HG02763 (cell line): ENCODE measurements around the gene KIR3DL1.
"Not testable (repeated sequence)": the region's sequence is repeated elsewhere in the genome, so short reads cannot be mapped to it uniquely, and the experiment has no call there.

Source experiments
- ATAC-seq: cut with Tn5 transposase; IDR thresholded peaks from one replicate; pipeline ENCODE4 v1.9.1; 2021; ENCODE audit warnings: mild to moderate bottlenecking, moderate library complexity; ENCODE audit not compliant: unreplicated experiment

Gene KIR3DL1

DNA sequence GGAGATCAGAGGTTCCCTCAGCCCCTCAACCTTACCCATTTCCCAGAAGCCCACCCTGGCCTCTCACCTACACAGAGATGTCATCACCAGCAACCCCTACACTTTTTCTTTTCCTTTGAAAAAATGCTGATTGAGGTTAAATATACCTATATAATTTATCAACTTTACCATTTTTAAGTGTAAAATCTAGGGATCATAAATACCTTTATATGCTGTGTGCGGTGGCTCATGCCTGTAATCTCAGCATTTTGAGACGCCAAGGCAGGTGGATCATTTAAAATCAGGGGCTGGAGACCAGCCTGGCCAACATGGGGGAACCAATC is 9.8 kb upstream of the KIR3DL1 start:
- ATAC-seq, result no peak

DNA sequence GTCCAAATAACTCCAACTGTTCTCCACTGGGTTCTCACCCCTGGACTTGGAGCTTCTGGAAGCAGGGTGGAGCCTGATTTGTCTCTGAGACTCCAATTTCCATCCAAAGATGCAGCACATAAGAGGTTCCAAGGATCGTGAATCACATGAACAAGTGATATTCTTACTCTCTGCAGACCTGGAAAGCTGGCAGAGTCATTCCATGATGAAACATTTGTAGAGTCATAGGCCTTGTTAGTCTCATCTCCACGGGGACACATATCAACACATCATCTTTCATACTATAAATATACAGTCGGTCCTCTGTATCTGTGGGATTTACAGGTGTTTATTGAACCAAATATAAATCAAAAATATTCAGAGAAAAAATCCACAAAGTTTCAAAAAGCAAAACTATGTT is 1.7 kb upstream of the KIR3DL1 start:
- ATAC-seq, result not testable (repeated sequence)

DNA sequence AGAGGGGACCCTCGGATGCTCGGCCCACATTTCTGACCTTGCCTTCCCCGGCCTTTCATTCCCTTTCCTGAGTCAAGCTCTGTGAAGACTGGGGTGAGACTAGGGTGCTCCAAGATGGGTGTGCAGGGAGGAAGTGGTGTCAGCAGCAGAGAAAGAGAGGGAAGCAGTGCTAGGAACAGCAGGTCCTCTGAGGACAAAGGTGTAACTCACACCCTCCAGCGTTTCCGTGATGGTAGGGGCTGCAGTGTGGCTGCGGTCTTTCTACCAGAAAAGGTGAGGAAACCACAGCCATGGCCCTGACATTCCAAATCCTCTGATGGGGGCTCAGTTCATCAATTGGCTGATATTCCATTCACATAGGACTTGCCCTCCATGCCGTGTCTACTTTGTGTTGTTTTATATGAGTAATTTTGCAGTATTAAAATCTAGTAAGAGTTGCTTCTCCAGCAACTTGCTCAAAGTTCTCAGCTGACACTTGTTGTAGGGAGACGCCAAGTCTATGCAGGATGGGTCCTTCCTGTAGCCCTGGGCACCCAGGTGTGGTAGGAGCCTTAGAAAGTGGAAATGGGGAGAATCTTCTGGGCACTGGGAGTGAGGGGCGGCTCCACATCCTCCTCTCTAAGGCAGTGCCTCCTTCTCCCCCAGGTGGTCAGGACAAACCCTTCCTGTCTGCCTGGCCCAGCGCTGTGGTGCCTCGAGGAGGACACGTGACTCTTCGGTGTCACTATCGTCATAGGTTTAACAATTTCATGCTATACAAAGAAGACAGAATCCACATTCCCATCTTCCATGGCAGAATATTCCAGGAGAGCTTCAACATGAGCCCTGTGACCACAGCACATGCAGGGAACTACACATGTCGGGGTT is 1.6 kb downstream of the KIR3DL1 start:
- no peak for ATAC-seq

DNA sequence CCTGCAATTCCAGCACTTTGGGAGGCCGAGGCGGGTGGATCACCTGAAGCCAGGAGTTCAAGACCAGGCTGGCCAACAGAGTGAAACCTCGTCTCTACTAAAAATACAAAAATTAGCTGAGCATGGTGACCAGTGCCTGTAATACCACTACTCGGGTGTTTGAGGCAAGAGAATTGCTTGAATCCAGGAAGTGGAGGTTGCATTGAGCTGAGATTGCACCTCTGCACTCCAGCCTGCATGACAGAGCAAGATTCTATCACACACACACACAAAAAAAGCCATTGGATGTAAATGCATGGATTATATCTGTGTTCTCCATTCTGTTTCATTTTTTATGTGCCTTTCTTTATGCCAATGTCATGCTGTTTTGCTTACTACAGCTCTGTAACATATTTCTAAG is 8.1 kb downstream of the KIR3DL1 start:
- not testable (repeated sequence) for ATAC-seq

DNA sequence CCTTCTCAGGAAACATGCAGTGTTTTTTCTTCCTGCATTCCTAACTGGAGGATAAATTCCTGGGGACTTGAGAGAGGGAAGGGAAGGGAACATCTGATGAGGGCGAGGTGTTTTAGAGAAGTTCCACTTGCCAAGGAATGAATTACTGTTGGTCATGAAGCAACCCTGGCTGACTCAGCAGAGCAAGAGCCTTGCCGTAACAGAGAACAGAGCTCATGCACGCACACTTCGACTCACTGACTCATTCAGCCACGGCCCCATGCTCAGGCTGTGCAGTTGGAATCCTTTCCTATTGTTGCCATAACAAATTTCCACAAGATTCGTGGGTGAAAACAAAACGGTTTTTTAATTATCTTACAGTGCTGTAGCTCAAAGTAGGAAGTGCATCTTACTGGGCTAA is 9.1 kb downstream of the KIR3DL1 start:
- ATAC-seq, result not testable (repeated sequence)

DNA sequence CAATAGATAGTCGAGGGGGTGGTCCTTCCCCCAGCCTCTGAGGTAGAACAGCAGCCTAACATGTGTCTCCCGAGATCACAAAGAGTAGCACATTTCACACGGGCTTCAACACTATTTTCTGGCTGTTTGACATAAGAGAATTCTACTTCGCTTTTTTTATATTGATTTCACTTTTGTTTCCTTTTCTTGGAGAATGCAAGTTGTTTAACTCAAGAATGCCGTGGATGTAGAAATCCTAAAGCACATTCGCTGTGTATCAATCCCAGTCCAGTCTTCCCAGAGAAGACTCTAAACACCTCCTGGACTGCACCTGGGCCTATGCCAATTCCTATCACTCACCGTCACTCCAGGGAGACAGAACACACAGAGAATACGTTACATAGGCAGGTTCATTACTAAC is 11.8 kb downstream of the KIR3DL1 start:
- not testable (repeated sequence) for ATAC-seq

DNA sequence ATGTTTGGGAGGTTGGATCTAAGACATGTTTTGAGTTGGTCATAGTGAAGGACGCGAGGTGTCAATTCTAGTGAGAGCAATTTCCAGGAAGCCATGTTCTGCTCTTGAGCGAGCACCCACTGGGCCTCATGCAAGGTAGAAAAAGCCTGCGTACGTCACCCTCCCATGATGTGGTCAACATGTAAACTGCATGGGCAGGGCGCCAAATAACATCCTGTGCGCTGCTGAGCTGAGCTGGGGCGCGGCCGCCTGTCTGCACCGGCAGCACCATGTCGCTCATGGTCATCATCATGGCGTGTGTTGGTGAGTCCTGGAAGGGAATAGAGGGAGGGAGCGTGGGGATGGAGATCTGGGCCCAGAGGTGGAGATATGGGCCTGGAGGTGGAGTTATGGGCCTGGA is 16.2 kb downstream of the KIR3DL1 start, which contains the start of gene KIR2DS4:
Gene KIR2DS4, plus strand, starts transcription at position 181 of the 400 bp plus-strand sequence.
- not testable (repeated sequence) for ATAC-seq

DNA sequence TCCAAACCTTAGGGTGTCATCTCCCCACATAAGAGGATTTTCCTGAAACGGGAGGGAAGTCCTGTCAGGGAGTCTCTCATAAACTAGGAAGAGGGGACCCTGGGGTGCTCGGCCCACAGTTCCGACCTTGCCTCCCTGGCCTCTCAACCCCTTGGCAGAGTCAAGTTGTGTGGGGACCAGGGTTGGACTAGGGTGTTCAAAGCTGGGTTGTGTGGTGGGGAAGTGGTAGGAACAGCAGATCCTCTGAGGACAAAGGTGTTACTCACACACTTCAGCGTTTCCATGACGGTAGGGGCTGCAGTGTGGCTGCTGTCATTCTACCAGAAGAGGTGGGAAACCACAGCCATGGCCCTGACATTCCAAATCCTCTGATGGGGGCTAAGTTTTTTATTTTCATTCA is 18.9 kb downstream of the KIR3DL1 start:
- not testable (repeated sequence) for ATAC-seq

DNA sequence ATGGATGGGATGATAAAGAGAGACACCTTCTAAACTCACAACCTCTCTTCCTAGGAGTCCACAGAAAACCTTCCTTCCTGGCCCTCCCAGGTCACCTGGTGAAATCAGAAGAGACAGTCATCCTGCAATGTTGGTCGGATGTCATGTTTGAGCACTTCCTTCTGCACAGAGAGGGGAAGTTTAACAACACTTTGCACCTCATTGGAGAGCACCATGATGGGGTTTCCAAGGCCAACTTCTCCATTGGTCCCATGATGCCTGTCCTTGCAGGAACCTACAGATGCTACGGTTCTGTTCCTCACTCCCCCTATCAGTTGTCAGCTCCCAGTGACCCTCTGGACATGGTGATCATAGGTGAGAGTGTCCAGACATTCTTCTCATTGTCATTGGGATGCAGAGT is 21.3 kb downstream of the KIR3DL1 start:
- ATAC-seq, result not testable (repeated sequence)

DNA sequence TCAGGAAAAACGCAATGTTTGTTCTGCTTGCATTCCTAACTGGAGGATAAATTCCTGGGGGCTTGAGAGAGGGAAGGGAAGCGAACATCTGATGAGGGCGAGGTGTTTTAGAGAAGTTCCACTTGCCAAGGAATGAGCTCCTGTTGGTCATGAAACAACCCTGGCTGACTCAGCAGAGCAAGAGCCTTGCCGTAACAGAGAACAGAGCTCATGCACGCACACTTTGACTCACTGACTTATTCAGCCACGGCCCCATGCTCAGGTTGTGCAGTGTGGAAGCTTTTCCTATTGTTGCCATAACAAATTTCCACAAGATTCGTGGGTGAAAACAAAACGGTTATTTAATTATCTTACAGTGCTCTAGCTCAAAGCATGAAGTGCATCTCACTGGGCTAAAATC is 26.9 kb downstream of the KIR3DL1 start:
- ATAC-seq, result not testable (repeated sequence)

DNA sequence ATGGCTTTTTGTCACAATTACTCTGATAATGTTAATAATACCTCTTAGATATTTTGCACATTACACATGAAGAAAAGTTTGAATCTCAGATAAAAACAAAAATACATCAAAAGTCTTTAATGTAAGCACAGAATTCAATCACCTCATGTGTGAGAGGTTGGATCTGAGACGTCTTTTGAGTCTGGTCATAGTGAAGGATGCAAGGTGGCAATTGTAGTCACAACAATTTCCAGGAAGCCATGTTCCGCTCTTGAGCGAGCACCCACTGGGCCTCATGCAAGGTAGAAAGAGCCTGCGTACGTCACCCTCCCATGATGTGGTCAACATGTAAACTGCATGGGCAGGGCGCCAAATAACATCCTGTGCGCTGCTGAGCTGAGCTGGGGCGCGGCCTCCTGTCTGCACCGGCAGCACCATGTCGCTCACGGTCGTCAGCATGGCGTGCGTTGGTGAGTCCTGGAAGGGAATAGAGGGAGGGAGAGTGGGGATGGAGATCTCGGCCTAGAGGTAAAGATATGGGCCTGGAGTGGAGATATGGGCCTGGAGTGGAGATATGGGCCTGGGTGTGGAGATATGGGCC is 33.9 kb downstream of the KIR3DL1 start, which contains the start of gene KIR3DL2:
Gene KIR3DL2, plus strand, starts transcription at position 383 of the 580 bp plus-strand sequence. Its CDS starts 33 bp downstream, at position 416.
- not testable (repeated sequence) for ATAC-seq

DNA sequence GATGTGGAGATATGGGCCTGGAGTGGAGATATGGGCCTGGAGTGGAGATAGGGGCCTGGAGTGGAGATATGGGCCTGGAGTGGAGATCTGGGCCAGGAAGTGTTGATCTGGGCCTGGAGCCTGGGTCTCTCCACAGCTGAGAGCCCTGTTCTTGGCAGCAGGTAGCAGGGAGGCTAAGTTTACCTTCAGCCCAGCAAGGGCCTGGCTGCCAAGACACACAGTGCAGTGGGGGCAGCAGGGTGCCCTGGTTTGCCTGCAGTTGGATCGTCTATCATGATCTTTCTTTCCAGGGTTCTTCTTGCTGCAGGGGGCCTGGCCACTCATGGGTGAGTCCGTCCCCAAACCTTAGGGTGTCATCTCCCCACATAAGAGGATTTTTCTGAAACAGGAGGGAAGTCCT is 34.7 kb downstream of the KIR3DL1 start:
- no peak for ATAC-seq

DNA sequence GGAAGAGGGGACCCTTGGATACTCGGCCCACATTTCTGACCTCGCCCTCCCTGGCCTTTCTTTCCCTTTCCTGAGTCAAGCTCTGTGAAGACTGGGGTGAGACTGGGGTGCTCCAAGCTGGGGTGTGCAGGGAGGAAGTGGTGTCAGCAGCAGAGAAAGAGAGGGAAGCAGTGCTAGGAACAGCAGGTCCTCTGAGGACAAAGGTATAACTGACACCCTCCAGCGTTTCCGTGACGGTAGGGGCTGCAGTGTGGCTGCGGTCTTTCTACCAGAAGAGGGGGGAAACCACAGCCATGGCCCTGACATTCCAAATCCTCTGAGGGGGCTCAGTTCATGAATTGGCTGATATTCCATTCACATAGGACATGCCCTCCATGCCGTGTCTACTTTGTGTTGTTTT is 35.1 kb downstream of the KIR3DL1 start:
- ATAC-seq, result no peak

DNA sequence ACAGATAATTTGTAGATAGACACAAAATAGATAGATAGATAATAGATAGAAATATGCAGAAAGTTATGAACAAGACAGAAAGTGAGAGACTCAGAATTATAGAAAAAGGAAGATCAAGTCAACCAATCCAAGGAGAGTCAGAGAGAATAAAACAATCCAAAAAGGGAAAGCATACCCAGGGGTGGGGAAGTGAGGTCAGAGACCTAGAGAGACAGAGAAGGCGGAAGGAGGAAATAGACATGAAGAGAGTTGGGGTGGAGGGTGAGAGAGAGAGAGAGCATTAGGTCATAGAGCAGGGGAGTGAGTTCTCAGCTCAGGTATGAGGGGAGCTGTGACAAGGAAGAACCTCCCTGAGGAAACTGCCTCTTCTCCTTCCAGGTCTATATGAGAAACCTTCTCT is 39.0 kb downstream of the KIR3DL1 start:
- not testable (repeated sequence) for ATAC-seq

DNA sequence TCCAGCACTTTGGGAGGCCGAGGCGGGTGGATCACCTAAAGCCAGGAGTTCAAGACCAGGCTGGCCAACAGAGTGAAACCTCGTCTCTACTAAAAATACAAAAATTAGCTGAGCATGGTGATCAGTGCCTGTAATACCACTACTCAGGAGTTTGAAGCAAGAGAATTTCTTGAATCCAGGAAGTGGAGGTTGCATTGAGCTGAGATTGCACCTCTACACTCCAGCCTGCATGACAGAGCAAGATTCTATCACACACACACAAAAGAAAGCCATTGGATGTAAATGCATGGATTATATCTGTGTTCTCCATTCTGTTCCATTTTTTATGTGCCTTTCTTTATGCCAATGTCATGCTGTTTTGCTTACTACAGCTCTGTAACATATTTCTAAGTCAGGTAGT is 42.2 kb downstream of the KIR3DL1 start:
- not testable (repeated sequence) for ATAC-seq

DNA sequence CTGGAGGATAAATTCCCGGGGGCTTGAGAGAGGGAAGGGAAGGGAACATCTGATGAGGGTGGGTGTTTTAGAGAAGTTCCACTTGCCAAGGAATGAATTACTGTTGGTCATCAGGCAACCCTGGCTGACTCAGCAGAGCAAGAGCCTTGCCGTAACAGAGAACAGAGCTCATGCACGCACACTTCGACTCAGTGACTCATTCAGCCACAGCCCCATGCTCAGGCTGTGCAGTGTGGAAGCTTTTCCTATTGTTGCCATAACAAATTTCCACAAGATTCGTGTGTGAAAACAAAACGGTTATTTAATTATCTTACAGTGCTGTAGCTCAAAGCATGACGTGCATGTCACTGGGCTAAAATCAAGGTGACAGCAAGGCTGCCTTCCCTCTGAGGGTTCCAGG is 43.2 kb downstream of the KIR3DL1 start:
- not testable (repeated sequence) for ATAC-seq

DNA sequence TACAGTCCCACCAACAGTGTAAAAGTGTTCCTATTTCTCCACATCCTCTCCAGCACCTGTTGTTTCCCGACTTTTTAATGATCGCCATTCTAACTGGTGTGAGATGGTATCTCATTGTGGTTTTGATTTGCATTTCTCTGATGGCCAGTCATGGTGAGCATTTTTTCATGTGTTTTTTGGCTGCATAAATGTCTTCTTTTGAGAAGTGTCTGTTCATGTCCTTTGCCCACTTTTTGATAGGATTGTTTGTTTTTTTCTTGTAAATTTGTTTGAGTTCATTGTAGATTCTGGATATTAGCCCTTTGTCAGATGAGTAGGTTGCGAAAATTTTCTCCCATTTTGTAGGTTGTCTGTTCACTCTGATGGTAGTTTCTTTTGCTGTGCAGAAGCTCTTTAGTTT is 47.2 kb downstream of the KIR3DL1 start:
- not testable (repeated sequence) for ATAC-seq

DNA sequence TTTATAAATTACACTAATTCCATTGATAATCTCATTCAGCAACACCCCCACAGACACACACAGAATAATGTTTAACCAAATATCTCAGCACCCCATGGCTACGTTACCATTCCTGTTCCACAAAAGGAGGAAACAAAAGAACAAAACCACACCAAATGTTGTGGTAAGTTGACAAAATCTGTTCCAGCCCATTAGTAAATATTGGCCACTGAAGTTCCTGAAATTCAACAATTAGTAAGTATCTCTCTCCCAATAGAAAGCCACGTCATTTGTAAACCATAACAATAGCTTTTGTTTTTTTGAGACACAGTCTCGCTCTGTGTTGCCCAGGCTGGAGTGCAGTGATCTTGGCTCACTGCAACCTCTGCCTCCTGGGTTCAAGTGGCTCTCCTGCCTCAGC is 55.4 kb downstream of the KIR3DL1 start:
- ATAC-seq, result no peak

DNA sequence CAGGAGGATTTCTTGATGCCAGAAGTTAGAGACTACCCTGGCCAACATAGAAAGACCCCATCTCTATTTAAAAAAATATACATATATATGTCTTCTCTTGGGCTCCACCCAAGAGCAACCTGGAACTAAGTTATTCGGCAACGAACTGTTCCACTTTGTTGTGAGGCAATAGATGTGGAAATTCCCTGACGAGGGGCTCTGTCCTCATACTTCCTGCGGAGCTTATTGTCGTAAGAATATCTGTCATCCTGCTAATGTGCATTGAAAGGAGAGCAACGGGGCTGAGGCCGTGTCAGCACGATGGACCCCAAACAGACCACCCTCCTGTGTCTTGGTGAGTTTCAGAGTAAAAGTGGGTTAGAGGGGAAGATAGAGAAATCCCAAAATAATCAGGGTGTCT is 57.7 kb downstream of the KIR3DL1 start, which contains the start of gene FCAR:
Gene FCAR, plus strand, starts transcription at position 246 of the 400 bp plus-strand sequence. Its CDS starts 55 bp downstream, at position 301.
- ATAC-seq, result no peak

DNA sequence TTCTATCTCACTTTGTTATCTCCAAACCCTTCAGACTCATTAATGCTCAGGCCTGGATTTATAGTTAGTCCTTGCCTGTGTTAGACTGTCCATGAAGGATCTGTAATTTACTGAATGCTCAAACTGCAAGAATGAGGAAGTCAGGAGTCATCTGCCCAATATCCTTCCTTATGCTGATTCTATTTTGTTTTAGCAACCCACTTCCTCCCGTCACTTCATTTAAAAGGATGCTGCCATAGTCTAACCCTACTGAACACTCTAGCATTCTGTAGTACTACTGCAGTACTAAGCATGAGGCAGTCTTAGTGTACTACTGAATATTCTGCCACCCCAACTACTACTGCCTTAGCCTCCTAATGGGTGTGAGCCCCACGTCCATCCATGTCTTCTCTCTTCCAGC is 59.2 kb downstream of the KIR3DL1 start:
- ATAC-seq, result no peak

DNA sequence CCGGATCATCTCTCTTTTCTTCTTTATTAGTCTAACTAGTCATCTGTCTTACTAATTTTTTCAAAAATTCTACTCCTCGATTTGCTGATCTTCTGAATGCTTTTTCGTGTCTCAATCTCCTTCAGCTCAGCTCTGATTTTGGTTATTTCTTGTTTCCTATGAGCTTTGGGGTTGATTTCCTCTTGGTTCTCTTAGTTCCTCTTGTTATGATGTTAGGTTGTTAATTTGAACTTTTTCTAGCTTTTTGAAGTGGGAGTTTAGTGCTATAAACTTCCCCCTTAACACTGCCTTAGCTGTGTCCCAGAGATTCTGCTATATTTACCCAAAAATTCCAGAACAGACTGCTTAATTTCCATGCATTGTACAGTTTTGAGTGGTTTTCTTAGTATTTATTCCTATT is 61.2 kb downstream of the KIR3DL1 start:
- ATAC-seq, result no peak
